Nucleus accumbens (tissue), 56 donors: ENCODE results near the gene TBX4.
"Not testable (repeated sequence)": the region's sequence is repeated elsewhere in the genome, so short reads cannot be mapped to it uniquely, and the experiment has no call there.

Experiments
- DNase-seq, 56 donors: peaks; one replicate each; lab custom pipeline; 2025; lab: John Stamatoyannopoulos, UW

TBX4 gene

DNA sequence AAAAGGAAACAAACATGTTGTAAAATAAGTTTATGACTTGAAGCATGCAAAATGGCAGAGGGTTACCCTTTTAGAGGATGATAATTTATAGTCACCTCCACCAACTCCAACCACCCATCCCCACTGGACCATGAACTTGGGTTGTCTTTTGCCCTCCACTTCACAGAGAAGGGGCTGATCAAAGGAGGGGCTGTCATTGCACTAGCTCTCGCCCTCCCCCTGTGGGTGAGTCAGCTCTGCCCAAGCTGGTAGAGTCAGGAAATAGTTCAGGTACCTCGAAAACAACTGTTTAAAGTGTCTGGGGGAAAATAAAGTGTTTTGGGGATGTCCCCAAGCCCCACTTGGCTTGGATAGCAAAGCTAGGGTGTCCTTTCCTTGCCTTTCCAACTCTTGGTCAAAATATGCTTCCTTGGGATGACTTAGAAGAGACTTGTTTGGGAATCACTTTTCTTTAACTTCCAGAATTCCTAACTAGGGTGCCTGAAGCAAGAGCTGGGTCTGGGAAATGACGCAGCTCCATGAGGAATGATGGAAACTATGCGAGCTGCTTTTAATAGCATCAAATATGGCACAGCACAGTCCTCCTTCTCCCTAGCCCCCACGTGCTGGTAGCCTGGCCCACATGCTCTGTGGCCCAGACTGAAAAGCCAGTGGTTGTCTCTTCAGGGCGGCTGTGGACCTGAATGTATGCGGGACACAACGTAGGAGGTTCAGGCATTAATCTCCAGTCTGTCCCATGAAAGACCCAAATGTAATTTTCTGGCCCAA lies 40.7 kb downstream of the TBX4 start:
- no peak for DNase-seq

DNA sequence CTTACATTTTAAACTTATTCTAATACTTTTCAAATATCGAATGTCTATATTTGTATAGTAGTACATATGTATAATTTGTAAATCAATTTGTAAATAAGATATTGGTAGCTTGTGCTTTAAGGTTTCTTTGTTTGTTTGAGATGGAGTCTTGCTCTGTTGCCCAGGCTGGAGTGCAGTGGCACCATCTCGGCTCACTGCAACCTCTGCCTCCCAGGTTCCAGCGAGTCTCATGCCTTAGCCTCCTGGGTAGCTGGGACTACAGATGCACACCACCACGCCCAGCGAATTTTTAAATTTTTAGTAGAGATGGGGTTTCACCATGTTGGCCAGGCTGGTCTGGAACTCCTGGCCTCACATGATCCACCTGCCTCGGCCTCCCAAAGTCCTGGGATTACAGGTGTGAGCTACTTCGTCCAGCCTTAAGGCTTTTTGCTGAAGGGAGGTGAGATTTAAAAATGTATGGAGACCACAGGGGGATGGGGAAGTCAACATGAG lies 41.7 kb downstream of the TBX4 start:
- DNase-seq: not testable (repeated sequence)

DNA sequence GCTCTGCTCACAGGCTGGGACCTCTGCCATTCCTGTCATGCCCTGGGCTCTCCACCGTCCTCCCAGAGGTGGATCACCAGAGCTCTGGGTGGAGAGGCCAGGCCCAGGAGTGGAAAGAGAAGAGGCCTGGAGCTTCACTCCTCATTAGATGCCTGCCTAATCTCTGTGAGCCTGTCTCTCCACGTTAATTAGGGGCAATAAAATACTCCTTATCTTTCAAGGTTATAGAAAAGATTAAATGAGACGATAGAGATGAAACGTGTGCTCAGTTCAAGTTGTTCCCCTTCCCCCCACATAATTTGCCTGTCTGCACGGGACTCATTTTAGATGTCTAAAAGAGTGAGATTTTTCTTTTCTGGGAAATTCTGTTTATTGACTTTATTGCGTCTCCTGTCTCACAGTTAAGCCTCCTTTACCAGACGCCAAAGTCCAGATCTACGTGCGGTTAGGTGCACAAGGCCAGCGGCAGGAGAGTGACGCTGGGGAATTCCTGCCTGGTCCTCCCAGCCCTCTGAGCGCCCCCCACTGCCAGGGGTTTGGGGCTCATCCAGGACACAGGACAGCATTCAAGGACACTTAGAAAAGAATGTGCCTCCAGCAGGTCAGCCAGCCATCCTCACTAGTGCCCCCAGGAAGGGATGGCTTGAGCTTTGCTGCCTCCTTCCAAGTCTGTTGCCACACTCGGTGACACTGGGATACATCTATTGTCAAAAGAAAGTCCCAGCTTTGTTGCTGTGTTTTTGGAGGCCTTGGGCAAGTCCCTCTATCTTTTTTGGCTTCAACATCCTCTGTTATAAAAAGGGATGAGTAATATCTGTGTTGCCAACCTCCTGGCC lies 42.3 kb downstream of the TBX4 start:
- DNase-seq: no peak

DNA sequence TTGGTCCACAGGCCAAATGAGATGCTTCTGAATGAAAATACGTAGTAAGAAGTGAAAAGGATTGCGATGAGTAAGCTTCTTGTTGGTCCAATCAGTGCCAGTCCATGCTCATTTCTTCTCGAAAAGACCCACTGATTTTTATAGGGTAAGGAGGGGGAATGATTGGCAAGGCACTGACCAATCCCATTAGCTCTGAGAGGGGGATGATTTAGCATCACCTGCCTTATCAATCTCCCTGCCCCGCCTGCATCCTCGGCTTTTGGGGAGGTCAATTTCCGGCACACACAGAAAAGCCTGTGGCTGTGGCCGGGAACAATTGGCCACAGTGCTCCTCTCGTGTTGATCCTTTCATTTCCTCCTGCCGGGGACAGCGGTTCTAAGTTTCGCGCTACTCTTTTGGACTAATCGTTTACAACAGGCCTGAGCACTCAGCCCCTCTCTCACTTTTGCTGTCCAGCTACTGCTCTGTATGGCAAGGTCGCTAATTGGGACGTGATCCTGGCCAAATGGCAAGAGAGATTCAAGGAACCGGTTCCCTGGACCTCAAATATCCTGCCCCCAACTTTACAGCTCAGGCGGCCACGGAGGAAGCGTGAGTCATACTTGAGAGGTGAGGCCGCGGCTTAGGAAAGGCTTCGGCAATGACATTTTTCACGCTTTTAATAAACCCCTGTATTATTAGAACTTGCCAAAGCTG lies 43.1 kb downstream of the TBX4 start:
- no peak for DNase-seq

DNA sequence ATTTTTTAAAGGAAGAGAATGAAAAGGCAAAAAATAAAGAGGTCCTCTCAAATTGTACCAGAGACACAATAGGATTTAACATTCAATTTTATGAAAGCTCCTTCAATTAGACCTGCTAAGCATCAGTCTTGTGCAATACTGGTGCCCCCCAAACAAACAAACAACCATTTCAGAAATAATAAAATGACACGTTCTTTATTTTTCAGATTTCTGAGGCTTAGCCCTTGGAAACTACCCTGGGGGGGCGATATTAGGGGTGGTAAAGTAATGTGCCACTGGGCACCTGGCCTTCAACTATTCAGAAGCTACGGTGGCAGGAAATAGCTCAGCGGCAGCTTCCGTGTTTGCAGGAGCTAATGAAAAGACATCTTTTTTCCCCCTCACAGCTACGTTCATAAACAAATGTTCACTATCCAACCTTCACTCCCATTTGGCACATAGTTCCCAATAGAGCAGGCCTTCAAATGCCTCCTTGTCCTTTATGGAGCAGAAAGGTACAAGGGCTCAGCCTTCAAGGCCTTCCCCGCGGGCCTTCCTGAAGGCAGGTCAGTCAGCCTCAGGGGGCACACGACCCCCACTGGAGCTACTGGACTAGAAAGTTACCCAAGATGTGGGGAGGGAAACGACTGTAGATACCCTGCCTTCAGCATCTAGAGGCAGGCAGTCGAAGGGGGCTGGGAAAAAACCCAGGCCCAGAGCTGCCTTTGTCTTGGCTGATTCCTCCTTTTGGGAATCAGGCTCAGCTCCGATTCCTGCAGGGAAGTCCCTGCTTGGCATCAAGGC lies 44.1 kb downstream of the TBX4 start:
- no peak for DNase-seq

DNA sequence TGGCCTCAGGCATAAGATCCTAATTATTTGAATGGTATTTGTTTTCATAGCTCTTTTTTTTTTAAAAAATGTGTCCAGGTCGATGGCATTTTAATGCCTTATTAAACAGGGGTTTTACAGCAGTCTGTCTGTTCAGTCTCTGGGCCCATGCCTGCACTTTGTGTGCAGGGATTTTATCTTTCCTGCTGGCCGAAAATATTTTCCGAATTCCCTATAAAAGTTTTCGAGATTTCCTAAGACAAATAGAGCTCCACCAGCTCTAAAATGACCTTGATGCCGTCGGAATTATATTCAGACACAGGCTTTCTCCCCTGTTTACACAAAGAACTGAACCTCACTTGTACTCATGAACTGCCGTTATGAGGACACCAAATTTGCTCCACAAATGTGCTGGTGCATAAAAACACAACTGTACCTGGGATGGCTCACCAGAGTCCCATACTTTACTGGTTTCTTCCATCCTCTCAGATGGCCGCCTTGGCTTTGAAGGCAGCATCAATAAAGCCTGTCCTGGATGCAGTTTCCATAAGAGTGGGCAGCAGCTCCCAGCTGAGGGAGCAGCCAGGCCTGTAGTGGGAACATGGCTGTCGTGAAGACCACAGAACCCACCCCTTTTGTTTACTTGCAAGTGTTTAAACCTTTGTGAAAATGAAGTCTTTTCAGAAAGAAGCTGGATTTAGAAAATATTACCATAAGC lies 44.9 kb downstream of the TBX4 start:
- DNase-seq: no peak

DNA sequence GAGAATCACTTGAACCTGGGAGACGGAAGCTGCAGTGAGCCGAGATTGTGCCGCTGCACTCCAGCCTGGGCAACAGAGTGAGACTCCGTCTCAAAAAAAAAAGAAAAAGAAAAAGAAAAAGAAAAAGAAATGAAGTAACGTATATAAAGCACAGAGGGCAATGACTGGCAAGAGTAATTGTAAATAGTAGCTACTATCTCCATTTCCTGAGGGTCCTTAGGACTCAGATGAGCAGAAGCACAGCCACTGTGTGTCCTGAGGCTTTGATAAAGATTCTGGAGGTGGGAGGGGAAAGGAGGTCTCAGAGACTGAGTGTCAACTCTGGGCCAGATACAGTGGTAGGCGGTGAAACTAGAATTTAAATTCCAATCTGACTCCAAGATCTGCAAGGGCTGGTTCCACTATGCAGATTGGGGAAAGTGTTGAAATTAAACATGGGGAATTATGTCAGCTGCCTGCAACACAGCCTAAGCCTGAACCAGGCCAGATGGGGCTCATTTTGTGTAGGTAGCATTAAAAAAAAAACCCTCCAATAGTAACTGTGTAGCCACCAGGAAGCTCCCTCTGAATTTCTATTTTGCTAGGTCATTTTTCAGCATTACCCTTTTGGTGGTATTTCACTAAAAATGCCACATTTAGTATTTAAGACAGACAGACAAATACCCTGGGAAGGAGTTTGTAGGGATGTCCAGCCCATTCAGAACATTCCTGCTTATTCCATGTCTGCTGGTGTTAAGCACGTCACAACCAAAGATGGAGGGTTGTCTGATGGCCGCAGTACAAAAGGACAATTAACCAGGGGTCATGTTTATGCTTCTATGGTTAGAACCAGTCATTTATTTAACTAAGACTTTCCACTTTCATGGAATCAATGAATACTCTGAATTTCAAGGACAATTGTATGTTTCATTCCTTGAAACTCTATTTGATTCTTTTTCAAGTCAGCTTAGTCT lies 46.1 kb downstream of the TBX4 start:
- DNase-seq: no peak

DNA sequence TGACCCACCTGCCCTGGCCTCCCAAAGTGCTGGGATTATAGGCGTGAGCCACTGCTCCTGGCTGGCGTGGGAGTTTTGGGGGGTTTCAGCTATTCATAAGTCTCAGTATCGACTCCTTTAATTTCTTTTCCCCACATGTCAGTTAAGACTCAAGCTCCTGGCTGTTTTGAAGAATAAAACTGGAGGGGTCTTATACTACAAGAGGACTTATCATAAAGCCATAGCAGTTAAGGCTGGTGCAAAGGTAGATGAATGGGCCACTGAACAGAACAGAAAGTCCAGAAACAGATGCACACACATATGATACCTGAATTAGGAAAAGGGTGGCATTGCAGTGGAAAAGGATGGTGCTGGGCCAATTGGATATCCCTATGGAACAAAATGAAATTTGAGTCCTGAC lies 47.4 kb downstream of the TBX4 start:
- no peak for DNase-seq

DNA sequence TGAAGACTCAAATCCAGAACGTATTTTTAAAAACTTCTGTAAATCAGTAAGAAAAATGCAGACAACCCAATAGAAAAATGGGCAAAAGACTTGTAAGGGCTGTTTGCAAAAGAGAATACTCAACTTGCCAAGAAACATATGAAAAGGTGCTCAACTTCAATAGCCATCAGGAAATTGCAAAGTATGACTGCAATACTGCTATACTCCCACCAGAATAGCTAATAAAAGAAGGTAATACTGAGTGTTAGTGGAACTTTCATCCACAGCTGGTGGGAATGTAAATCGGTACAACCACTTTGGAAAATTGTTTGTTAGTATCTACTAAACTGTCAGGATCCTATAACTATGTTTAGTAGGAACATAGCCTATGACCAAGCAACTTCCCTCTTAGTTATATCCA lies 48.1 kb downstream of the TBX4 start:
- no peak for DNase-seq

DNA sequence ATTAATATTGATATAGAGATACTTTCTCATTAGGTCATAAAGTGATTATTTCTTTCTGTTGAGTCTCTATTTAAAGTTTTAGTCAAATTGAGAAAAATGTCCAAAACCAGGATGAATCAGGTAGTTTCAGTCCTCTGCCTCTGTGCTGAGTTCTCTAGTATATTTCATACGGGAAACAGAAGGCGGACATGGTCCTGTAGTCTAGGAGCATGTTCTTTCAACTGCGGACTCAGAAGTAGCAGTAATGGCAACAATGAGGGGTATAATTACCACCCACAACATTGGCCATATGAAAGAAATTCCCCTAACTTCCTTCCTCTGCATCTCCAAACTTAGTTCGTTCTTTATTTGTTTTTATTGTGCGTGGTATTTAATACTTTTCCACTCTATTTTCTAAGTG lies 50.1 kb downstream of the TBX4 start:
- no peak for DNase-seq

DNA sequence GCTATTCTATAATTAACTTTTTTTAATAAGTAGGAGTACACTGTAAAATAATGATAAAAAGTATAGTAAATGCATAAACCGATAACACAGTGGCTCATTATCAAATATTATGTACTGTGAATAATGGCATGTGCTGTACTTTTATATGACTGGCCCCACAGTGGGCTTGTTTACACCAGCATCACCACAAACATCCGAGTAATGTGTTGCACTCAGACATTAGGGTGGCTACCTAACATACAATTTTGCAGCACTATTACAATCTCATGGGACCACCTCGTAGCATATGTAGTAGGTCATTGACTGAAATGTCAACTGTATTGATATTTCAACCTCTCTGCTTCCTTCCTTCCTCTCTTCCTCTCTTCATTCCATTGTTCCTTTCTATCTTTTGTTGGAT lies 51.7 kb downstream of the TBX4 start:
- DNase-seq: no peak

DNA sequence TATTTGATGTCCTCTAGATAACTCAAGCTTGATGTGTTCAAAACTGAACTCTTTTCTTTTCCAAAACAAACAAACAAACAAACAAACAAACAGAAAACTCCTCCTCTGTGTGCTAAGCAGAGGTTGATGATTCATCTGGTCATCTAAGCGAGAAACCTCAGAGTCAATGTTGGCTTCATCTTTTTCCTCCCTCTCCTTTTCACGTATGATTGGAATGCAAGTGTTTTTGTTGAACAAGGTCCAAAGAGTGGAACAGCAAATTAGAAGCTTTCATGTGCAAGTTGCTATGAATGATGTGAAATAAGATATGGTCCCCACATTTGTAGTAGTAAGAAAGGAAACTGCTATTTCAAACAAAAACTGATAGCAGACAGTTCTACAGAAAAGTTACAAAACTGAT lies 52.5 kb downstream of the TBX4 start:
- no peak for DNase-seq

DNA sequence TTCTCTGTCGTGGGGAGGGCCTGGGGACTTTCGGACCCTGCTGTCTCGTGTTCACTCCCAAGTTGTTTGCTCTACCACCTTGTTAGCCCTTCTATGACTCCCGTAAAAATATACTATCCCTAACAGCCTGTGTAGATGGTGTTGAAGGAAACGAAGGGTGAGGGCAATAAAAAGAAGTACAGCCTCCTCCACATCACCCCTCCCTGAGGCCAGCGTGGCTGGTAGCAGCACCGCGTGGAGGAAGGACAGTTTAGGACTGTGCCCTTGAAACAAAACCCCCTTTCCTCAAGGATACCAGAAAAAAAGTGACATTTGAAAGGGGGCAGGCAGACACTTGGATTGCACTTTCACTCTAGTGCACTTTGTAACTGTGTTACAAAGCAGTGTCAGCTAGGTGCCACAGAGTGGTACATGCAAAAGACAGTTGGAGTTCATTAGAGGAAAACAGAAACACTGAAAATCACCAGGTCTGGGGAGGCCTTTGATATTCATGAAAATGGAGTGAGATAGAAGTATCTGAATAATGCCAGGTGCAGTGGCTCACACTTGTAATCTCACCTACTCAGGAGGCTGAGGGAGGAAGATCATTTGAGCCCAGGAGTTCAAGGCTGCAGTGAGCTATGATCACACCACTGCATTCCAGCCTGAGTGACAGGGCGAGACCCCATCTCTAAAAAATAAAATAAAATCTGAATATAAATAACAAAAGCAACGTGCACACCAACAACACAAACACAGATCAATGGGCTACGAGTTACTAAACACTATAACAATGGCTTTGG lies 53.8 kb downstream of the TBX4 start:
- no peak for DNase-seq

DNA sequence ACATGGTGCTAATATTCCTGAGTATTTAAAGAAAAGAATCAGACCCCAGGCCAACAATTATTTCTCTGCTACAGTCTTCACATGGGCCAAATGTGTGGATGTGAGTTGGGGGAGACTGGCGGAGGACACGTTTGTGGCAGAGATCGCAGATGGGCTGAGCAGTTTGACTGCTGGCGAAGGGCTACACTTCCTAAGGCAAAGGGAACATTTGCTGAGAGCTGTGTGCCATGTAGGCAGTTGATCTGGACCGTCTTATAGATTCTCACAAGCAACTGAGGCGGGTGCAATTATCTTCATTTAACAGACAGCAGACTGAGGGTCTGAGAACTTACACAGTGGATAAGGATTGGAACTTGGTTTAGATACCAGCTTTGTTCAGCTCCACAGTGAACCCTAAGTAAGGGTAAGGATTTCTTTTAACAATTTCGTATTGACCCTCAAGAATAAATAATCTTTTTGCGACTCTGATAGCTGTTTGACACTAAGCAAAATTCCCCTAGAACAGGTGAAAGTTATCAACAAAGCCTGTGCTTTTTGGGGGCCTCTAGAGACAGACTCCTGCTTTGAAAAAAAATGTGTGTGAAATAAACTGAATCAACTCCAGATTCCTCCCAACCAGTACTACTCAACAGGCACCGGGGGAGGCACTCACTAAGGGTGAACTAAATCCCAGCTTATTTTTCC lies 55.3 kb downstream of the TBX4 start:
- DNase-seq: no peak

DNA sequence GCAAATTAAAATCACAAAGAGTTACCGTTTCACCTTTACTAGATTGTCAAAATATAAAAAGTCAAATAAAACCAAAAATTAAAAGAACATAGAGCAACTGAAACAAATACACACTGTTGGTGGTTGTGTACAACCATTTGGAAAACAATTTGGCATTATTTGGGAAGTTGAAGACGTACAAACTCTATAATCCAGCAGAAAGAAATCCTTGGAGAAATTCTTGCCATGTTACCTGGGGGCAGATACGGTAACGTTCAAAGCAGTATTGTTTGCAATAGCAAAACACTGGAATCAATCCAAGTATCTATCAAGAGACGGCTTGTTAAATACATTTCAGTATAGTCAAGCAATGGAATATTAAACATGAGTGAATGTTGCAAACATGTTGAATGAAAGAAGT lies 56.7 kb downstream of the TBX4 start:
- no peak for DNase-seq

DNA sequence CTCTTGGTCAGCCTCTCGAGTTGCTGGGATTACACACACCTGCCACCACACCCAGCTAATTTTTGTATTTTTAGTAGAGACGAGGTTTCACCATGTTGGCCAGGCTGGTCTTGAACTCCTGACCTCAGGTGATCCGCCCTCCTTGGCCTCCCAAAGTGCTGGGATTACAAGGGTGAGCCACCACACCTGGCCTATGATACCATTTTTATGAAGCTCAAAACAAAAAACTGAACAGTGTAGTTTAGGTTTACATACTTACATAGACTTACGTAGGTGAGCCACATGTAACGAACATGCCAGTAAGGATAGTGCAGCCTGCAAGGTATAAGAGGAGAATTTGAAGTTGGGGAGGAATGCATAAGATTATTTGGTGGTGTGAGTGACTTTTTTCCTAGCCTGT lies 57.2 kb downstream of the TBX4 start:
- DNase-seq: not testable (repeated sequence)

DNA sequence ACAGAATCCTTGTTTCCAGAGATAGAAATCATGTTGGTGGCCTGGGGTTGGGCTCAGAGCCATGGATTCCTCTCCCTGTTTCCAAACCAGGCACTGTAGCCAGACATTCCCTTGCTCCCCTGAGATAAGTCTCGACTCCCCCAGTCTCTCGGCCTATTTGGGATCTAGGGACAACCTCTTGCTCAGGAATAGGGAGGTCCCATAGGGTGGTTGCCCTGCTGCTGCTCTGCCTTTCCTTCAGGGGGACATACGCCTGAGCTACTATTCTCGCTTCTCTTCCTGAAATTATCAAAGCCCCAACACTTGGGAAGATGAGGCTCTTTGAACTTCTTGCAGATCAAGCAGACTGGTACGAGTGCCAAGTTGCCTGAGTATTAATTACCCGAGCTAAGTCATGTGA lies 58.0 kb downstream of the TBX4 start:
- DNase-seq: no peak
